HUES6 (cell line): Measurements from ENCODE around the gene GMDS.

Experiments
- H3K27ac ChIP-seq: 2 replicates; pipeline ENCODE4 v1.7.0; 2013; ENCODE audit warnings: low read depth, mild to moderate bottlenecking, low read length, inconsistent platforms
- H3K27me3 ChIP-seq: 2 replicates; pipeline ENCODE4 v1.6.1; 2013; ENCODE audit warnings: low read length; ENCODE audit not compliant: control insufficient read depth, insufficient read depth
- H3K36me3 ChIP-seq: 2 replicates; pipeline ENCODE4 v1.6.1; 2013; ENCODE audit warnings: low read length; ENCODE audit not compliant: control insufficient read depth, insufficient read depth
- H3K4me1 ChIP-seq: 2 replicates; pipeline ENCODE4 v1.6.1; 2013; ENCODE audit warnings: low read length; ENCODE audit not compliant: control insufficient read depth, insufficient read depth
- H3K4me3 ChIP-seq: 2 replicates; pipeline ENCODE4 v1.5.1; 2013; ENCODE audit warnings: low read depth, low read length
- H3K9ac ChIP-seq: one replicate; pipeline ENCODE4 v1.6.1; 2013; ENCODE audit warnings: mild to moderate bottlenecking, low read length
- H3K9me3 ChIP-seq: 2 replicates; pipeline ENCODE4 v1.6.1; 2013; ENCODE audit warnings: low read depth, low read length; ENCODE audit not compliant: control insufficient read depth, insufficient read depth

Gene GMDS

GRCh38 chr6:2117447-2117846 lies 128.0 kb downstream of the GMDS start:
- Histone ChIP-seq H3K9me3 (no peaks in the 10 kb centered on the region), H3K27ac (no peak overlapping the region), H3K27me3 (no peaks in the 10 kb centered on the region), H3K4me1 (0 out of 2 replicates have a peak, but pooled peaks cover 4% of the 10 kb centered on the region), H3K9ac (no peak overlapping the region), H3K36me3 (no peaks in the 10 kb centered on the region), H3K4me3 (no peak overlapping the region)

GRCh38 chr6:2116496-2116895 lies 128.9 kb downstream of the GMDS start:
- Histone ChIP-seq H3K27ac (no peak overlapping the region), H3K4me1 (0 out of 2 replicates have a peak, but pooled peaks cover 4% of the 10 kb centered on the region), H3K36me3 (no peaks in the 10 kb centered on the region), H3K27me3 (no peaks in the 10 kb centered on the region), H3K4me3 (no peak overlapping the region), H3K9me3 (no peaks in the 10 kb centered on the region), H3K9ac (no peak overlapping the region)

- Histone ChIP-seq H3K4me1 (0 out of 2 replicates have a peak, but pooled peaks cover 4% of the 10 kb centered on the region), H3K4me3 (no peak overlapping the region), H3K27me3 (no peaks in the 10 kb centered on the region), H3K27ac (no peak overlapping the region), H3K9ac (no peak overlapping the region), H3K36me3 (no peaks in the 10 kb centered on the region), H3K9me3 (no peaks in the 10 kb centered on the region)
Measured at GRCh38 chr6:2114100-2114499, 131.3 kb downstream of the GMDS start.

GRCh38 chr6:2111162-2111677 lies 134.2 kb downstream of the GMDS start:
- H3K4me1 ChIP-seq = no peaks in the 10 kb centered on the region
- no peak overlapping the region for H3K9ac ChIP-seq
- no peaks in the 10 kb centered on the region for H3K9me3 ChIP-seq
- no peaks in the 10 kb centered on the region for H3K27me3 ChIP-seq
- no peak overlapping the region for H3K4me3 ChIP-seq
- no peak overlapping the region for H3K27ac ChIP-seq
- H3K36me3 ChIP-seq = no peaks in the 10 kb centered on the region

- H3K4me3 ChIP-seq = no peak overlapping the region
- H3K36me3 ChIP-seq = no peaks in the 10 kb centered on the region
- no peaks in the 10 kb centered on the region for H3K27me3 ChIP-seq
- no peaks in the 10 kb centered on the region for H3K4me1 ChIP-seq
- no peak overlapping the region for H3K27ac ChIP-seq
- no peaks in the 10 kb centered on the region for H3K9me3 ChIP-seq
- H3K9ac ChIP-seq = no peak overlapping the region
Measured at GRCh38 chr6:2110504-2110903, 134.9 kb downstream of the GMDS start.

GRCh38 chr6:2109796-2110195 lies 135.6 kb downstream of the GMDS start:
- Histone ChIP-seq H3K9ac (no peak overlapping the region), H3K36me3 (no peaks in the 10 kb centered on the region), H3K4me1 (no peaks in the 10 kb centered on the region), H3K27ac (no peak overlapping the region), H3K4me3 (no peak overlapping the region), H3K27me3 (no peaks in the 10 kb centered on the region), H3K9me3 (no peaks in the 10 kb centered on the region)

GRCh38 chr6:2108700-2109306 lies 136.6 kb downstream of the GMDS start:
- Histone ChIP-seq H3K36me3 (no peaks in the 10 kb centered on the region), H3K4me3 (no peak overlapping the region), H3K4me1 (peaks cover 3% of the 10 kb centered on the region; the same call in 1 of the 2 replicates), H3K9ac (no peak overlapping the region), H3K9me3 (no peaks in the 10 kb centered on the region), H3K27ac (no peak overlapping the region), H3K27me3 (no peaks in the 10 kb centered on the region)

- Histone ChIP-seq H3K9ac (no peak overlapping the region), H3K9me3 (no peaks in the 10 kb centered on the region), H3K4me3 (no peak overlapping the region), H3K27me3 (no peaks in the 10 kb centered on the region), H3K27ac (no peak overlapping the region), H3K4me1 (peaks cover 3% of the 10 kb centered on the region; the same call in 1 of the 2 replicates), H3K36me3 (no peaks in the 10 kb centered on the region)
Measured at GRCh38 chr6:2104524-2104880, 140.9 kb downstream of the GMDS start.

- H3K9ac ChIP-seq = no peak overlapping the region
- no peaks in the 10 kb centered on the region for H3K27me3 ChIP-seq
- no peak overlapping the region for H3K27ac ChIP-seq
- H3K4me3 ChIP-seq = no peak overlapping the region
- no peaks in the 10 kb centered on the region for H3K36me3 ChIP-seq
- H3K9me3 ChIP-seq = no peaks in the 10 kb centered on the region
- peaks cover 3% of the 10 kb centered on the region; the same call in 1 of the 2 replicates for H3K4me1 ChIP-seq
Measured at GRCh38 chr6:2103765-2104523, 141.5 kb downstream of the GMDS start.

- Histone ChIP-seq H3K27me3 (no peaks in the 10 kb centered on the region), H3K27ac (no peak overlapping the region), H3K36me3 (no peaks in the 10 kb centered on the region), H3K9ac (no peak overlapping the region), H3K9me3 (no peaks in the 10 kb centered on the region), H3K4me3 (no peak overlapping the region), H3K4me1 (peaks cover 3% of the 10 kb centered on the region; the same call in 1 of the 2 replicates)
Measured at GRCh38 chr6:2102966-2103365, 142.4 kb downstream of the GMDS start.

- Histone ChIP-seq H3K36me3 (no peaks in the 10 kb centered on the region), H3K27me3 (no peaks in the 10 kb centered on the region), H3K4me3 (no peak overlapping the region), H3K9me3 (no peaks in the 10 kb centered on the region), H3K27ac (no peak overlapping the region), H3K9ac (no peak overlapping the region), H3K4me1 (peaks cover 3% of the 10 kb centered on the region; the same call in 1 of the 2 replicates)
Measured at GRCh38 chr6:2102316-2102883, 143.0 kb downstream of the GMDS start.
